Vagina (tissue), 2 donors: Measurements from ENCODE around the gene CZIB.

Experiments used
- CTCF ChIP-seq, 3 experiments: fragments of 450-650 bp in 2 of 3; fragments of 200-600 bp in 1 of 3; sonication (generic) in 1 of 3; IDR thresholded peaks; one replicate each; pipeline ENCODE4 v1.5.1; 2017 to 2019; ENCODE audit warnings: antibody characterized with exemption in 3 of 3, mild to moderate bottlenecking in 2 of 3, moderate library complexity in 2 of 3
- POLR2A ChIP-seq, 2 donors: fragments of 450-650 bp; IDR thresholded peaks; one replicate each; pipeline ENCODE4 v1.6.1; 2017; ENCODE audit warnings: antibody characterized with exemption in 2 of 2, mild to moderate bottlenecking in 2 of 2, moderate library complexity in 2 of 2
- POLR2AphosphoS5 ChIP-seq, 2 donors: sonication (generic); formaldehyde crosslinking; IDR thresholded peaks; one replicate each; pipeline ENCODE4 v1.9.0; 2017; ENCODE audit warnings: antibody characterized with exemption in 2 of 2, mild to moderate bottlenecking in 2 of 2, low read depth in 1 of 2; ENCODE audit not compliant: insufficient read depth in 1 of 2

- TF ChIP-seq CTCF (IDR thresholded peaks at IDR 0.05) (peak in 1 of 3 experiments; percentile 17), POLR2AphosphoS5 (IDR thresholded peaks at IDR 0.05; ENCODE audit: insufficient read depth in 1 of 2, low read depth in 1 of 2) (peak; percentile 83 to 99), POLR2A (IDR thresholded peaks at IDR 0.05) (peak in 1 of 2 donors; percentile 91)
Measured at GRCh38 chr1:53220171-53220961, at the start of gene CZIB.
